ENCODE measurements around the gene TSPAN1. TPM values are rescaled to one million over a fixed set of nuclear protein-coding genes. Genes with fewer than 3 reads are reported as not detected.
A peak's percentile ranks its signal among the peaks of the same experiment; 100 is the strongest.

TSPAN1 gene
- polyA plus RNA-seq, 3 donors, result not detected

GRCh38 chr1:46197964-46198811, 23.3 kb downstream of the TSPAN1 start, which contains the start of gene POMGNT1:
Gene POMGNT1, minus strand, starts transcription at chr1:46198434. Its CDS starts 613 bp downstream, at chr1:46197821.
- Mint-ChIP-seq H3K4me1 (peaks cover 44% of the 10 kb centered on the region), H3K27me3 (ENCODE audit: low read depth in 3 of 3) (peaks cover 5 to 12% (median 5%) of the 10 kb centered on the region in 3 donors), H3K27ac (peak within 1 kb of the TSS in 6 of 7 donors; percentile 53 to 77 (median 64)), H3K9me3 (no peaks in the 10 kb centered on the region), H3K4me3 (peak within 1 kb of the TSS; percentile 81 to 89), H3K36me3 (peaks cover 7 to 18% of the 10 kb centered on the region in 2 donors)
- DNase-seq, result peak; percentile 10 to 58 (median 55)
- peak within 1 kb of the TSS in 1 of 2 donors; percentile 71 for H3K27ac ChIP-seq (ENCODE audit: low read depth in 1 of 2, low read length in 2 of 2)
- intact Hi-C loops (cut with micrococcal nuclease), result no loop called here
- TF ChIP-seq, protein P1, sequence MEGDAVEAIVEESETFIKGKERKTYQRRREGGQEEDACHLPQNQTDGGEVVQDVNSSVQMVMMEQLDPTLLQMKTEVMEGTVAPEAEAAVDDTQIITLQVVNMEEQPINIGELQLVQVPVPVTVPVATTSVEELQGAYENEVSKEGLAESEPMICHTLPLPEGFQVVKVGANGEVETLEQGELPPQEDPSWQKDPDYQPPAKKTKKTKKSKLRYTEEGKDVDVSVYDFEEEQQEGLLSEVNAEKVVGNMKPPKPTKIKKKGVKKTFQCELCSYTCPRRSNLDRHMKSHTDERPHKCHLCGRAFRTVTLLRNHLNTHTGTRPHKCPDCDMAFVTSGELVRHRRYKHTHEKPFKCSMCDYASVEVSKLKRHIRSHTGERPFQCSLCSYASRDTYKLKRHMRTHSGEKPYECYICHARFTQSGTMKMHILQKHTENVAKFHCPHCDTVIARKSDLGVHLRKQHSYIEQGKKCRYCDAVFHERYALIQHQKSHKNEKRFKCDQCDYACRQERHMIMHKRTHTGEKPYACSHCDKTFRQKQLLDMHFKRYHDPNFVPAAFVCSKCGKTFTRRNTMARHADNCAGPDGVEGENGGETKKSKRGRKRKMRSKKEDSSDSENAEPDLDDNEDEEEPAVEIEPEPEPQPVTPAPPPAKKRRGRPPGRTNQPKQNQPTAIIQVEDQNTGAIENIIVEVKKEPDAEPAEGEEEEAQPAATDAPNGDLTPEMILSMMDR (IDR thresholded peaks at IDR 0.05), result no peak
- H3K79me2 ChIP-seq (ENCODE audit: insufficient read depth, low read length), result no peaks in the 10 kb centered on the region
- no peaks in the 10 kb centered on the region for H3K9me3 ChIP-seq (replicated peaks in 1 of 2; ENCODE audit: control insufficient read depth in 1 of 2, insufficient read depth in 1 of 2, low read length in 2 of 2)
- peak within 1 kb of the TSS; percentile 100 for H2AFZ ChIP-seq (ENCODE audit: insufficient read depth, low read depth, low read length, poor library complexity, severe bottlenecking)
- peak within 1 kb of the TSS; percentile 64 to 88 (median 66) for H3K4me3 ChIP-seq (replicated peaks in 1 of 3; ENCODE audit: low read depth in 2 of 3, low read length in 3 of 3)
- peak within 1 kb of the TSS; percentile 69 for H3K9ac ChIP-seq (ENCODE audit: insufficient read depth, low read length, poor library complexity, severe bottlenecking)
- no peaks in the 10 kb centered on the region for H4K20me1 ChIP-seq (ENCODE audit: insufficient read depth, low read length)
- H3K4me1 ChIP-seq (ENCODE audit: control insufficient read depth in 1 of 2, insufficient read depth in 2 of 2, low read length in 2 of 2), result peaks cover 31 to 39% of the 10 kb centered on the region in 2 donors
- H3K27me3 ChIP-seq (ENCODE audit: control insufficient read depth in 2 of 2, insufficient read depth in 2 of 2, low read length in 2 of 2), result peaks cover 0 to 5% of the 10 kb centered on the region in 2 donors
- peak within 1 kb of the TSS; percentile 87 for H3K4me2 ChIP-seq (replicated peaks; ENCODE audit: extremely low read depth, low read length, poor library complexity, severe bottlenecking)
- H3K36me3 ChIP-seq (replicated peaks in 1 of 2; ENCODE audit: control insufficient read depth in 1 of 2, insufficient read depth in 2 of 2, low read length in 2 of 2), result peaks cover 5 to 10% of the 10 kb centered on the region in 2 donors
- under 1% methylated on average over 57 of the region's 67 CpGs for WGBS (ENCODE audit: insufficient coverage)

- H3K4me3 Mint-ChIP-seq, result peak overlapping the region in 1 of 2 donors; percentile 89
- H3K36me3 Mint-ChIP-seq, result peaks cover 0 to 15% of the 10 kb centered on the region in 2 donors
- intact Hi-C loops (cut with micrococcal nuclease), result no loop called here
- Histone ChIP-seq H3K36me3 (replicated peaks in 1 of 2; ENCODE audit: control insufficient read depth in 1 of 2, insufficient read depth in 2 of 2, low read length in 2 of 2) (no peaks in the 10 kb centered on the region), H3K9me3 (replicated peaks in 1 of 2; ENCODE audit: control insufficient read depth in 1 of 2, insufficient read depth in 1 of 2, low read length in 2 of 2) (no peaks in the 10 kb centered on the region), H2AFZ (ENCODE audit: insufficient read depth, low read depth, low read length, poor library complexity, severe bottlenecking) (peak overlapping the region; percentile 100), H3K4me2 (replicated peaks; ENCODE audit: extremely low read depth, low read length, poor library complexity, severe bottlenecking) (no peak overlapping the region), H3K4me1 (ENCODE audit: control insufficient read depth in 1 of 2, insufficient read depth in 2 of 2, low read length in 2 of 2) (peaks cover 37 to 50% of the 10 kb centered on the region in 2 donors), H4K20me1 (ENCODE audit: insufficient read depth, low read length) (no peaks in the 10 kb centered on the region), H3K27ac (ENCODE audit: low read depth in 1 of 2, low read length in 2 of 2) (no peak overlapping the region), H3K79me2 (ENCODE audit: insufficient read depth, low read length) (no peaks in the 10 kb centered on the region), H3K27me3 (ENCODE audit: control insufficient read depth in 2 of 2, insufficient read depth in 2 of 2, low read length in 2 of 2) (peaks cover 0 to 15% of the 10 kb centered on the region in 2 donors), H3K4me3 (replicated peaks in 1 of 3; ENCODE audit: low read depth in 2 of 3, low read length in 3 of 3) (peak overlapping the region in 1 of 3 experiments; percentile 88), H3K9ac (ENCODE audit: insufficient read depth, low read length, poor library complexity, severe bottlenecking) (no peak overlapping the region)
- WGBS (ENCODE audit: insufficient coverage), result 89% methylated on average over 3 of the region's 3 CpGs
- H3K27ac Mint-ChIP-seq, result no peak overlapping the region
- TF ChIP-seq, protein P1 (IDR thresholded peaks at IDR 0.05), result no peak
- no peak for DNase-seq
- peaks cover 0 to 2% (median 0%) of the 10 kb centered on the region in 7 donors for H3K9me3 Mint-ChIP-seq
- H3K27me3 Mint-ChIP-seq (ENCODE audit: low read depth in 3 of 3), result peaks cover 8 to 23% (median 9%) of the 10 kb centered on the region in 3 donors
- H3K4me1 Mint-ChIP-seq, result peaks cover 54% of the 10 kb centered on the region
These were observed 24.4 kb downstream of the TSPAN1 start for GRCh38 chr1:46199233-46199749.

Measured in CD14-positive monocyte (primary cell).